MCF 10A (cell line): ENCODE measurements around the gene VPS35. TPM values are rescaled to one million over a fixed set of nuclear protein-coding genes. Genes with fewer than 3 reads are reported as not detected.

Experiments used
- BruUV-seq: library from RNA; stranded (reverse); fragments of 400-500 nt; replicated peaks from 2 replicates; lab custom pipeline; 2021; lab: Mats Ljungman, UMichigan
- CTCF ChIA-PET: fragments of 300-600 bp; sonication (Branson Sonifier 250); formaldehyde crosslinking; extraction: SDS; loops from one replicate; lab custom pipeline; 2021; ENCODE audit warnings: antibody characterized with exemption, inconsistent platforms; lab: Yijun Ruan, JAX
- POLR2A ChIA-PET: fragments of 300-600, 350-650 bp; sonication (Branson Sonifier 250); formaldehyde crosslinking; extraction: SDS; loops from one replicate; lab custom pipeline; 2020; ENCODE audit warnings: antibody characterized with exemption, inconsistent platforms; lab: Yijun Ruan, JAX
- DNase-seq: peaks from one replicate; pipeline ENCODE4 v3.0.0-alpha.2; 2018; ENCODE audit not compliant: unreplicated experiment
- H3K27ac Mint-ChIP-seq: one replicate; pipeline ENCODE4 v1.8.0; 2022; ENCODE audit warnings: mild to moderate bottlenecking, low read depth, mixed read lengths; ENCODE audit not compliant: unreplicated experiment
- H3K27me3 Mint-ChIP-seq: one replicate; pipeline ENCODE4 v1.8.0; 2022; ENCODE audit warnings: mixed read lengths; ENCODE audit not compliant: insufficient read depth, unreplicated experiment
- H3K36me3 Mint-ChIP-seq: one replicate; pipeline ENCODE4 v1.8.0; 2022; ENCODE audit warnings: mild to moderate bottlenecking, moderate library complexity, mixed read lengths; ENCODE audit not compliant: insufficient read depth, unreplicated experiment
- H3K4me1 Mint-ChIP-seq: one replicate; pipeline ENCODE4 v1.8.0; 2022; ENCODE audit warnings: mixed read lengths; ENCODE audit not compliant: insufficient read depth, unreplicated experiment
- H3K4me3 Mint-ChIP-seq: one replicate; pipeline ENCODE4 v1.8.0; 2022; ENCODE audit warnings: mild to moderate bottlenecking, moderate library complexity, mixed read lengths; ENCODE audit not compliant: unreplicated experiment
- H3K9me3 Mint-ChIP-seq: one replicate; pipeline ENCODE4 v1.8.0; 2022; ENCODE audit warnings: mixed read lengths; ENCODE audit not compliant: unreplicated experiment
- intact Hi-C: fragments of 100-400 bp; cut with micrococcal nuclease; formaldehyde crosslinking; loops from 2 replicates; pipeline ENCODE4 v1.14.1; 2022
- total RNA-seq: library from RNA; stranded (reverse); gene quantifications from 2 replicates; pipeline ENCODE4 v1.2.3, GENCODE V29; 2022
- TF ChIP-seq, protein P1 (sequence below): fragments of 200-600 bp; IDR thresholded peaks from one replicate; pipeline ENCODE4 v1.8.0; 2022; ENCODE audit warnings: antibody characterized with exemption, mild to moderate bottlenecking; ENCODE audit not compliant: unreplicated experiment

VPS35 gene
- total RNA-seq, 1 experiment from 2014 or later: 68.7 TPM

DNA sequence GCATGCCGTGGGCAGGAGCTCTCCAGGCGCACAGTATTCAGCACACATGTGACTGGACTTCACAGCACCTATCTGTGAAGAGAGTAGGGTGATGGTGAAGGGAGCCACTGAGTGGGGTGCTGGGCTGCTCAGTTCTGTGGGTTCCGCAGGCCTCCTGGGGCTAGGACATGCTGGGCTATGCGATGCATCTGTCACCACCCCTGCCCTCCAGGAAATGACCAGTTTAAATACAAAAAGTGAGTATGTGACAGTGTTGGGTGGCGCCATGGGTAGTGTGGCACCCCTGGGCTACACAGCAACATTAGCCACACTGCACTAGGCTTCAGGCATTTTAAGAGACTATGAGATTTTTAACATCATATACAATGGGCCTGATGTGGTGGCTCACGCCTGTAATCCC, 30.6 kb upstream of the VPS35 start:
- no peaks in the 10 kb centered on the region for H3K4me1 Mint-ChIP-seq
- H3K9me3 Mint-ChIP-seq: no peaks in the 10 kb centered on the region
- H3K27me3 Mint-ChIP-seq: no peaks in the 10 kb centered on the region
- ChIA-PET POLR2A (no interaction called here), CTCF (no interaction called here)
- H3K27ac Mint-ChIP-seq: no peak overlapping the region
- no TSS peak for BruUV-seq
- intact Hi-C loops: no loop called here
- no peak for DNase-seq
- no peak overlapping the region for H3K4me3 Mint-ChIP-seq
- H3K36me3 Mint-ChIP-seq: no peaks in the 10 kb centered on the region
- TF ChIP-seq, protein P1, sequence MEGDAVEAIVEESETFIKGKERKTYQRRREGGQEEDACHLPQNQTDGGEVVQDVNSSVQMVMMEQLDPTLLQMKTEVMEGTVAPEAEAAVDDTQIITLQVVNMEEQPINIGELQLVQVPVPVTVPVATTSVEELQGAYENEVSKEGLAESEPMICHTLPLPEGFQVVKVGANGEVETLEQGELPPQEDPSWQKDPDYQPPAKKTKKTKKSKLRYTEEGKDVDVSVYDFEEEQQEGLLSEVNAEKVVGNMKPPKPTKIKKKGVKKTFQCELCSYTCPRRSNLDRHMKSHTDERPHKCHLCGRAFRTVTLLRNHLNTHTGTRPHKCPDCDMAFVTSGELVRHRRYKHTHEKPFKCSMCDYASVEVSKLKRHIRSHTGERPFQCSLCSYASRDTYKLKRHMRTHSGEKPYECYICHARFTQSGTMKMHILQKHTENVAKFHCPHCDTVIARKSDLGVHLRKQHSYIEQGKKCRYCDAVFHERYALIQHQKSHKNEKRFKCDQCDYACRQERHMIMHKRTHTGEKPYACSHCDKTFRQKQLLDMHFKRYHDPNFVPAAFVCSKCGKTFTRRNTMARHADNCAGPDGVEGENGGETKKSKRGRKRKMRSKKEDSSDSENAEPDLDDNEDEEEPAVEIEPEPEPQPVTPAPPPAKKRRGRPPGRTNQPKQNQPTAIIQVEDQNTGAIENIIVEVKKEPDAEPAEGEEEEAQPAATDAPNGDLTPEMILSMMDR: no peak

DNA sequence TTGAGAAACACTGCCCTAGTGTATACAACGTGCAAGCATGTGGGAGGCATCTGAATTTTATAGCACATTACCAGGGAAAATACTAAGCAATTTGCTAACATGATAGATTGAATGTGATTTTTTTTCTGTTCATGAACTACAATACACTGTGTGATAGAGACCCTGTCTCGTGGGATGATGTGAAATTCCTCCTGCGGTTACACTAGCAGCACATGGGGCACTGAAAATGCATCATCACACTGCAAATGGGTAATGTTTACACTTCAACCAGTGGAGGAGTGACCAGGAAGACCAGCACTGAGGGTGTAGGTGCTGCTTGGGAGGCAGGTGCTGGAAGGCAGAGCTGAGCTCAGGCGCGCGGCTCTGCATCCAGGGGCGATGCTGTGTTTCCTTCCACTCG, 29.2 kb upstream of the VPS35 start:
- ChIA-PET POLR2A (no interaction called here), CTCF (interaction anchor here (0.7 kb wide), 2 partner anchors 112 to 583 kb away, joined by 3 to 6 read pairs; no protein-coding TSS in a partner anchor)
- intact Hi-C loops: no loop called here
- Mint-ChIP-seq H3K9me3 (no peaks in the 10 kb centered on the region), H3K27ac (no peak overlapping the region), H3K36me3 (no peaks in the 10 kb centered on the region), H3K27me3 (no peaks in the 10 kb centered on the region), H3K4me1 (no peaks in the 10 kb centered on the region), H3K4me3 (no peak overlapping the region)
- no TSS peak for BruUV-seq
- no peak for DNase-seq
- TF ChIP-seq, protein P1: no peak

DNA sequence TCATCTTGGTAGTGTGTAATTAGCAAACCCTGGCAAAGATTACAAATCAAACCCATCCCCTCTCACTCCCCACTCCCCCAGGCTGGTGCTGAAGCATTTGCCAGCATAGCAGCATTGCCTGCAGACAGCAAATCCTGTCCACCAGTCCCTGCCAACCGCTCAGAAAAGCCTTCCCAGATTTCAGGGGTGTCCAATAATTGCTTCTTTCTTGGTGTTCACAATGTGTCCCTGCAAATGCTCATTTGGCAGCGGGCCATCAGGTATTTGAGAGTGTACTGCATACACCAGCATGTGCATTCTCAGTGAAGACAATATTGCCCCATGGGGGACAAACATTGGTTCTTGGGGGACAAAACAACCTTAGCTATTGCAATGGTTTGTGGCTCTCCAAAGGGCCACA, 28.7 kb upstream of the VPS35 start:
- intact Hi-C loops: no loop called here
- H3K4me1 Mint-ChIP-seq: no peaks in the 10 kb centered on the region
- no peaks in the 10 kb centered on the region for H3K27me3 Mint-ChIP-seq
- no peaks in the 10 kb centered on the region for H3K9me3 Mint-ChIP-seq
- DNase-seq: no peak
- H3K27ac Mint-ChIP-seq: no peak overlapping the region
- no peak overlapping the region for H3K4me3 Mint-ChIP-seq
- ChIA-PET CTCF (no interaction called here), POLR2A (no interaction called here)
- TF ChIP-seq, protein P1: no peak
- BruUV-seq: no TSS peak
- no peaks in the 10 kb centered on the region for H3K36me3 Mint-ChIP-seq

DNA sequence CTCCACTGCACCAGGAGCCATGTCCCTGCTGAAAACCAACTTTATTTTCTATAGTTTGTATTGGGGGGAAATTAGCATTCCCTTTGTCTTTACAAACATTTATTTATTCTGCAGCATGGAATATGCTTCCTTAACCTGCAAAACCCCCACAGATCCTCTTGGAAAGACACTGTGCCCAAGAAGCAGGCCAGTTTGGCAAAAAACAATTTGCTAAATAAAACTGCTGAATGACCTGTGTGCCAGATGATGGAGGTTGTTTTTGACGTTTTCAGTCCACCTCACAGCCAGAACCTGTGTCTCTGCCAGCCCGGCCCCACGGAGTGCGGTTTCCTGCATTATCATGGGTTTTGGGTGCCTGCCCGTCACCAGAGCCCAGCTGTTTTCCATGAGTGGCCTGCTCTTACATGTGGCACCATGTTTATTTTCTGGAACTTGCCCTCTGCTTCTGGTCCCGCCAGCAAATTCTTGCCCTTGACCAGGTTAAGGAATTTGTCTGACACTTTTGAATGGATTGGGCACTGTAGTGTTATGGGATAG, 26.9 kb upstream of the VPS35 start:
- CTCF ChIA-PET: no interaction called here
- POLR2A ChIA-PET: no interaction called here
- no peaks in the 10 kb centered on the region for H3K9me3 Mint-ChIP-seq
- intact Hi-C loops: no loop called here
- BruUV-seq: no TSS peak
- no peaks in the 10 kb centered on the region for H3K4me1 Mint-ChIP-seq
- H3K27ac Mint-ChIP-seq: no peak overlapping the region
- no peak for DNase-seq
- H3K4me3 Mint-ChIP-seq: no peak overlapping the region
- H3K27me3 Mint-ChIP-seq: no peaks in the 10 kb centered on the region
- TF ChIP-seq, protein P1: no peak
- no peaks in the 10 kb centered on the region for H3K36me3 Mint-ChIP-seq
